GM23338 (cell line): Measurements from ENCODE around the gene GCFC2.

Experiments used
- CREB1 ChIP-seq: fragments of 250-450 bp; sonication (Bioruptor Pico); IDR thresholded peaks from 2 replicates; pipeline ENCODE4 v1.5.0; 2020; ENCODE audit warnings: low read depth, mild to moderate bottlenecking, moderate library complexity
- CTCF ChIP-seq, 2 experiments: fragments of 200-600 bp in 1 of 2; sonication (generic) in 1 of 2; conservative IDR thresholded peaks; 2 replicates each; pipeline versions ENCODE4 v1.5.1 to v1.6.1; 2016 to 2017; ENCODE audit warnings: antibody characterized with exemption in 2 of 2, low read depth in 2 of 2, mild to moderate bottlenecking in 2 of 2, moderate library complexity in 1 of 2
- ETS1 ChIP-seq: IDR thresholded peaks from 2 replicates; pipeline ENCODE4 v1.6.1; 2016; ENCODE audit warnings: antibody characterized with exemption
- EZH2 ChIP-seq: fragments of 200-600 bp; sonication (generic); IDR thresholded peaks from one replicate; pipeline ENCODE4 v1.8.0; 2017; ENCODE audit warnings: antibody characterized with exemption, mild to moderate bottlenecking, low read depth; ENCODE audit not compliant: unreplicated experiment
- EZH2phosphoT487 ChIP-seq: fragments of 200-600 bp; sonication (generic); IDR thresholded peaks from one replicate; pipeline ENCODE4 v1.8.1; 2018; ENCODE audit warnings: antibody characterized with exemption; ENCODE audit not compliant: unreplicated experiment
- JUNB ChIP-seq: IDR thresholded peaks from one replicate; pipeline ENCODE4 v1.6.1; 2016; ENCODE audit warnings: antibody characterized with exemption; ENCODE audit not compliant: unreplicated experiment
- NANOG ChIP-seq: IDR thresholded peaks from 2 replicates; pipeline ENCODE4 v1.6.1; 2016; ENCODE audit warnings: antibody characterized with exemption, borderline replicate concordance
- POLR2AphosphoS5 ChIP-seq: IDR thresholded peaks from 2 replicates; pipeline ENCODE4 v1.6.1; 2016; ENCODE audit warnings: antibody characterized with exemption, low read depth
- REST ChIP-seq: IDR thresholded peaks from one replicate; pipeline ENCODE4 v1.6.1; 2018; ENCODE audit warnings: antibody characterized with exemption; ENCODE audit not compliant: unreplicated experiment
- STAT1 ChIP-seq: IDR thresholded peaks from one replicate; pipeline ENCODE4 v1.6.1; 2016; ENCODE audit warnings: antibody characterized with exemption; ENCODE audit not compliant: unreplicated experiment
- ZNF114 ChIP-seq: fragments of 250-450 bp; sonication (Bioruptor Pico); IDR thresholded peaks from 2 replicates; pipeline ENCODE4 v1.5.0; 2020; ENCODE audit warnings: mild to moderate bottlenecking, moderate library complexity
- ZNF331 ChIP-seq: fragments of 250-450 bp; sonication (Bioruptor Pico); IDR thresholded peaks from 2 replicates; pipeline ENCODE4 v1.5.0; 2020; ENCODE audit warnings: low read depth, mild to moderate bottlenecking, moderate library complexity
- ZNF462 ChIP-seq: fragments of 250-450 bp; sonication (Bioruptor Pico); IDR thresholded peaks from 2 replicates; pipeline ENCODE4 v1.5.0; 2020; ENCODE audit warnings: mild to moderate bottlenecking, moderate library complexity

- no peak for TF ChIP-seq CTCF (conservative IDR thresholded peaks at IDR 0.05; ENCODE audit: low read depth in 2 of 2)
- no peak for TF ChIP-seq POLR2AphosphoS5
- TF ChIP-seq ZNF114 (CRISPR knock-in tag), result no peak
- no peak for TF ChIP-seq REST
- no peak for TF ChIP-seq CREB1
- TF ChIP-seq EZH2, result no peak
- TF ChIP-seq ZNF331, result no peak
- no peak for TF ChIP-seq EZH2phosphoT487
- no peak for TF ChIP-seq ZNF462 (CRISPR knock-in tag)
- no peak for TF ChIP-seq JUNB
- TF ChIP-seq STAT1, result no peak
- no peak for TF ChIP-seq ETS1
- TF ChIP-seq NANOG, result no peak
Observed at GRCh38 chr2:75655861-75656260, 54.9 kb downstream of the GCFC2 start.
